Keratinocyte (primary cell): Measurements from ENCODE around the gene FBXO33. TPM values are rescaled to one million over a fixed set of nuclear protein-coding genes. Genes with fewer than 3 reads are reported as not detected.

Source experiments
- DNase-seq: peaks from one replicate; pipeline ENCODE4 v3.0.0-alpha.2; 2011; ENCODE audit warnings: low read depth, missing footprints, low spot score
- FAIRE-seq: peaks from 2 replicates; lab custom pipeline; 2011; peaks lifted over from hg19 to GRCh38; lab: Jason Lieb, UNC
- H2AFZ ChIP-seq: 2 replicates; pipeline ENCODE4 v1.6.0; 2012; ENCODE audit warnings: low read length, control low read depth, inconsistent platforms; ENCODE audit not compliant: control insufficient read depth
- H3K27ac ChIP-seq: 2 replicates; pipeline ENCODE4 v1.5.1; 2011; ENCODE audit warnings: low read length; ENCODE audit not compliant: control insufficient read depth, insufficient read depth
- H3K27me3 ChIP-seq: 3 replicates; pipeline ENCODE4 v1.6.0; 2011; ENCODE audit warnings: low read length; ENCODE audit not compliant: control insufficient read depth, insufficient read depth; ENCODE audit errors: extremely low read depth
- H3K36me3 ChIP-seq, 2 experiments: 2 replicates in 1 of 2; 3 replicates in 1 of 2; pipeline ENCODE4 v1.5.1; 2011; ENCODE audit warnings: low read length in 2 of 2, mild to moderate bottlenecking in 1 of 2; ENCODE audit not compliant: control insufficient read depth in 2 of 2, insufficient read depth in 2 of 2; ENCODE audit errors: extremely low read depth in 1 of 2
- H3K4me1 ChIP-seq: 3 replicates; pipeline ENCODE4 v1.5.1; 2011; ENCODE audit warnings: low read length; ENCODE audit not compliant: control insufficient read depth, insufficient read depth; ENCODE audit errors: extremely low read depth
- H3K4me2 ChIP-seq: 3 replicates; pipeline ENCODE4 v1.6.0; 2011; ENCODE audit warnings: low read depth, low read length; ENCODE audit not compliant: control insufficient read depth, insufficient read depth; ENCODE audit errors: extremely low read depth
- H3K4me3 ChIP-seq, 3 experiments: fragments of 200-600 bp in 1 of 3; sonication (generic) in 1 of 3; 2 replicates in 2 of 3; 3 replicates in 1 of 3; pipeline ENCODE4 v1.5.1; 2011 to 2016; ENCODE audit warnings: low read length in 3 of 3, mild to moderate bottlenecking in 3 of 3, control low read depth in 2 of 3, inconsistent platforms in 1 of 3, low read depth in 1 of 3, mixed read lengths in 1 of 3, mixed run types in 1 of 3, moderate library complexity in 1 of 3; ENCODE audit not compliant: control insufficient read depth in 2 of 3, insufficient read depth in 2 of 3; ENCODE audit errors: extremely low read depth in 1 of 3
- H3K79me2 ChIP-seq: 2 replicates; pipeline ENCODE4 v1.6.0; 2012; ENCODE audit warnings: low read length; ENCODE audit not compliant: control insufficient read depth, insufficient read depth
- H3K9ac ChIP-seq: 3 replicates; pipeline ENCODE4 v1.6.0; 2011; ENCODE audit warnings: low read length; ENCODE audit not compliant: control insufficient read depth, insufficient read depth; ENCODE audit errors: extremely low read depth
- H3K9me1 ChIP-seq: 3 replicates; pipeline ENCODE4 v1.6.0; 2011; ENCODE audit warnings: low read length; ENCODE audit not compliant: control insufficient read depth, insufficient read depth; ENCODE audit errors: extremely low read depth
- H3K9me3 ChIP-seq: 2 replicates; pipeline ENCODE4 v1.5.1; 2012; ENCODE audit warnings: low read depth, low read length; ENCODE audit not compliant: control insufficient read depth
- H4K20me1 ChIP-seq: 3 replicates; pipeline ENCODE4 v1.6.0; 2011; ENCODE audit warnings: low read length; ENCODE audit not compliant: control insufficient read depth, insufficient read depth; ENCODE audit errors: extremely low read depth
- CTCF ChIP-seq, 3 experiments: IDR thresholded peaks in 1 of 3; conservative IDR thresholded peaks in 1 of 3; optimal IDR thresholded peaks in 1 of 3; 2 replicates in 2 of 3; 3 replicates in 1 of 3; pipeline versions ENCODE3 to v1.5.1; 2011; ENCODE audit warnings: low read length in 3 of 3, mild to moderate bottlenecking in 3 of 3, moderate library complexity in 2 of 3, control low read depth in 1 of 3, inconsistent platforms in 1 of 3; ENCODE audit not compliant: insufficient read depth in 2 of 3; ENCODE audit errors: extremely low read depth in 1 of 3
- EZH2 ChIP-seq: IDR thresholded peaks from one replicate; pipeline ENCODE4 v1.6.1; 2012; ENCODE audit warnings: inconsistent platforms, mild to moderate bottlenecking, low read length, moderate library complexity
- dilution Hi-C: fragments of 300-500 bp; cut with MboI; formaldehyde crosslinking; loops from one replicate; pipeline ENCODE4 v1.7.0; 2020; ENCODE audit warnings: low sequenced_read_pairs; ENCODE audit not compliant: extremely low pct_ligation_motif_present
- polyA plus RNA-seq, 5 experiments: library from polyadenylated mRNA; depleted of rRNA in 3 of 5; stranded (reverse) in 3 of 5; stranded (forward) in 1 of 5; unstranded in 1 of 5; fragments of >200 nt; gene quantifications; 1 replicate in 1 of 5; 2 replicates in 3 of 5; 3 replicates in 1 of 5; pipeline versions ENCODE4 v1.2.1 to v1.2.3, GENCODE V29; 2011 to 2012; ENCODE audit warnings: missing spikeins in 2 of 5, low read depth in 1 of 5, low replicate concordance in 1 of 5

The FBXO33 gene
- polyA plus RNA-seq, 1 donor (not counting 4 experiments of a cell fraction or from before 2014, with no cell fraction given), result 12.0 TPM

GRCh38 chr14:39467889-39468524 lies 35.8 kb upstream of the FBXO33 start:
- TF ChIP-seq CTCF (optimal IDR thresholded peaks at IDR 0.05 in 1 of 3, IDR thresholded peaks at IDR 0.05 in 1 of 3, conservative IDR thresholded peaks at IDR 0.05 in 1 of 3; ENCODE audit: extremely low read depth in 1 of 3, insufficient read depth in 2 of 3, low read length in 3 of 3), result peak; percentile 27 to 51 (median 43)
- no peak for TF ChIP-seq EZH2
- Histone ChIP-seq H3K9me3 (no peaks in the 10 kb centered on the region), H2AFZ (no peak overlapping the region), H3K9me1 (no peaks in the 10 kb centered on the region), H3K27ac (no peak overlapping the region), H3K79me2 (no peaks in the 10 kb centered on the region), H3K27me3 (no peaks in the 10 kb centered on the region), H3K4me2 (no peak overlapping the region), H3K4me1 (no peaks in the 10 kb centered on the region), H4K20me1 (no peaks in the 10 kb centered on the region), H3K4me3 (no peak overlapping the region), H3K9ac (no peak overlapping the region), H3K36me3 (no peaks in the 10 kb centered on the region)
- FAIRE-seq (peak; percentile 36), DNase-seq (no peak)
- dilution Hi-C loops, result no loop called here

GRCh38 chr14:39459795-39460478 lies 27.7 kb upstream of the FBXO33 start:
- DNase-seq (no peak), FAIRE-seq (no peak)
- Histone ChIP-seq H3K9ac (no peak overlapping the region), H3K36me3 (no peaks in the 10 kb centered on the region), H3K27me3 (no peaks in the 10 kb centered on the region), H3K4me3 (no peak overlapping the region), H3K79me2 (no peaks in the 10 kb centered on the region), H3K4me2 (no peak overlapping the region), H3K9me1 (no peaks in the 10 kb centered on the region), H2AFZ (no peak overlapping the region), H3K27ac (no peak overlapping the region), H3K4me1 (no peaks in the 10 kb centered on the region), H3K9me3 (no peaks in the 10 kb centered on the region), H4K20me1 (no peaks in the 10 kb centered on the region)
- dilution Hi-C loops, result no loop called here
- TF ChIP-seq EZH2, result no peak
- no peak for TF ChIP-seq CTCF (optimal IDR thresholded peaks at IDR 0.05 in 1 of 3, IDR thresholded peaks at IDR 0.05 in 1 of 3, conservative IDR thresholded peaks at IDR 0.05 in 1 of 3; ENCODE audit: extremely low read depth in 1 of 3, insufficient read depth in 2 of 3, low read length in 3 of 3)
